GM21529 (cell line): ENCODE results near the gene PRDM5.

ENCODE experiments used
- ATAC-seq: cut with Tn5 transposase; IDR thresholded peaks from one replicate; pipeline ENCODE4 v1.9.1; 2021; ENCODE audit not compliant: unreplicated experiment

The PRDM5 gene

GRCh38 chr4:120826449-120826848, 96.1 kb downstream of the PRDM5 start:
- ATAC-seq: no peak

DNA sequence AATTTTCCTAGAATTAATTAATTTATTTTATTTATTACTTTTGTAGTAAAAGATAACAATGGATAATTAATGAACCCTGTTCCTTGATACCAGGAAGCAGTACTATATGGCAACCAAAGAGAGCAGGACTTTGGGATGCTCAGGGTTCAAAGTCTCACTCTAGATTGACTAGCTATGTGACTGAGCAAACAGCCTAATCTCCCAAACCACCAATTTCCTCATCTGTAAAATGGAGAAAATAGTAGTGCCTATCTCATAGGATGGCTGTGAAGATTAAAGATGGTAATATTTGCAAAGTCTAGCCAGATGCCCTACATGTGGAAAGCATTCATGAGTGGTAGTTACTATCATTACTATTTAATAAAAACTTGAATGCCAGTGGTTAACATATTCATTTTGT, 97.6 kb downstream of the PRDM5 start:
- ATAC-seq: no peak

DNA sequence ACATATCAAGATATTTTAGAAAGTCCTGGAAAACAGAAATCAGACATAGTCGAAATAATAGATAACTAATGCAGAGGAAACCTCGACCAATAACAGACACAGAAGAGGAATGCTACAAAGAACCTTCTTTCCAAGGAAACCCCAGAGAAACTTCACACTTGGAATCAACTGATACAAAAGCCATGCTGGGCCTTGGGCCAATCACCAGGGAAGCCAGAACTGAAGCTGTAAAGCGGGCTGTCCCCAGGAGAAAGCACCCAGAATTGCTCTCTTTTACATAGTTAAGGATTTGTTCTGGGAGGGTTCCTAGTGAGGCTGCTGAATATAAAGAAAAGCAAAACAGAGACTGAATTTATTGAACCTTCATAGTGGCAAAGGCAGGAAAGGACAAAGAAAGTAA, 100.5 kb downstream of the PRDM5 start:
- no peak for ATAC-seq

DNA sequence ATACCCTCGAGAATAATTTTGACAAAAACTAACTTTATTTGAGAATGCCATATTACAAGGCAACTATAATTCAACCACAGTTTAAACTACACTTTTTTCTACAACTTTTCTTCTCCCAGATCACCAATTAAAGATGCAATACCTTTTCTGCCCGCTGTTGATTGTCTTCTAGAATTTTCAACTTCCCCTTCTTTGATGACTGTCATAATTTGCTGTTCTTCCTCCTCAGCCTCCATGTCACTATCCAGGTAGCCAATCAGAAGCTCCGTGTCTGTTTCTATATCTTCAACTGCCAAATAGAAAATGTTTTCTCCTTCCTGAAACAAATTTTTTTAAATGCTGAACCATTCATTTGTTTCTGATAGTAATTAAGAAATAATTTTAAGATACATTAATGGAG, 101.5 kb downstream of the PRDM5 start:
- ATAC-seq: no peak

DNA sequence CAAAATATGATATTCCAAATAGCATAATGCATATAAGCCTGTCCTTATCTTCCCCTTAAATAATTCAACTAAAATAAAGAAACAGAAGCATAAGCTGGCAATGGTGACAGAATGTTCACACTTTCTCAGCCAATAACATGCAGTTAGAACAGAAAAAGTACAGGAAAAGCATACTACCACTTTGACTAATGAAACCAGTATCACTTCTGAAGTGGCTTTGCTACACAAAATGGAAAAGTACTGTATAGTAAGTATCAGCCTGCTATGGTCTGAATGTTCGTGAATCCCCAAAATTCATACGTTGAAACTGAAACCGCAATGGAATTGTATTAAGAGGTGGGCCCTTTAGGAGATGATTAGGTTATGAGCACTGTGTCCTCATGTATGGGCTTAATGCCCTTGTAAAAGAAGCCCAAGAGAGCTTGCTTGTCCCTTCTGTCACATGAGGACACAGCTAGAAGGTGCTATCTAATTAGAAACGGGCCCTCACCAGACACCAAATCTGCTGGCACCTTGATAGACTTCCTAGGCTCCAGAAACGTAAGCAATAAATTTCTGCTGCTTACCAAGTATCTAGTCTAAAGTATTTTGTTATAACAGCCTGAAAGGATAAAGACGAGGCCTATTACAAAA, 102.6 kb downstream of the PRDM5 start:
- ATAC-seq: no peak

DNA sequence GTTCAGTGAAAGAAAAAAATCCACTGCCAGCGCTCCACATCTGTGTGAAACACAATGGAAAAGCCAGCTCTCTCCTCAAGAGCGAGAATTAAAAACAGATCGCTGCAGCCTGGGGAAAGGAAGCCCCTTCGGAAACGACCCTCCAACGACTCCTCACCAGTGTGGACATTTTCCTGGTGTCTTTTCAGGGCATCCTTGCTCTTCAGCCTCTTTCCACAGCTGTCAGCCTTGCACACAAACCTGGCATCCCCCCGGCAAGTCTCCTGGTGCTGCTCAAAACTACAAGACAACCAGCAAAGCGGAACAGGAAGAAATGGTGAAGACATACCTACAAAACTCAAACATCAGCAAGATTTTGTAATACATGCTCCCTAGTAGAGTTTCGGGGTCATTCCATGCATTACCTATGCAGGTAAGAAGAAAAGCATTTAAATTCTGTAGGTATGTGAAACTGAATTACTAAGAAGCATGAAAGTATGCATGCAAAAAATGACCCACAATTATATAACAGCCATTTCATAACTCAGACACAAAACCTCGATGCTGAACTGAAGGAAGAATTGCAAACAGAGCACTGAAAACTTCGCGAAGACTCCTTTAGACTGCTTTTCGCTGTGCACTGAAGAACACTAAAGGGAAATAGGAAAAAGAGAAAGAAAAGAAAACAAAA, 106.1 kb downstream of the PRDM5 start:
- ATAC-seq: no peak

- ATAC-seq: no peak
Observed at GRCh38 chr4:120815361-120815760, 107.2 kb downstream of the PRDM5 start.

- ATAC-seq: no peak
Observed at GRCh38 chr4:120814886-120815285, 107.6 kb downstream of the PRDM5 start.

- ATAC-seq: no peak
Observed at GRCh38 chr4:120812216-120812615, 110.3 kb downstream of the PRDM5 start.

DNA sequence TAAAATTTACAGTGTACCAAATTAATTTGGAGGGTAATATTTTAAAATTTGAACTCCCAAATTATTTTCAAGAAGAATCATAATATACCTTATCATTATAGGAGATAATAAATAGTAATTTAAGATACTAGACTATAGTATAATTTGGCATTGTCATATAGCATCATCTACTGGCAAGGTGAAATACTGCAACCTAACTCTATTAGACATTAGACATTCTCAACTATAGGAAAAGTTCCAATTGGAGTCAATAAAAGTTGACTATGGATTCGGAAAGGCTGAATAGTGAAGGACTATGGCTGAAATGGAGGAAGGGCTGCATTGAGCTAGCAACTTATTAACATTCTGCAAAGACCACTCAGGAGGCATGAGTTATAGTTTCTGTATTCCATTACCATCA, 113.0 kb downstream of the PRDM5 start:
- no peak for ATAC-seq

- no peak for ATAC-seq
Observed at GRCh38 chr4:120808475-120809141, 113.9 kb downstream of the PRDM5 start.

GRCh38 chr4:120801137-120801758, 121.3 kb downstream of the PRDM5 start:
- no peak for ATAC-seq

- no peak for ATAC-seq
Observed at GRCh38 chr4:120798570-120798969, 124.0 kb downstream of the PRDM5 start.

- no peak for ATAC-seq
Observed at GRCh38 chr4:120796271-120796670, 126.3 kb downstream of the PRDM5 start.

DNA sequence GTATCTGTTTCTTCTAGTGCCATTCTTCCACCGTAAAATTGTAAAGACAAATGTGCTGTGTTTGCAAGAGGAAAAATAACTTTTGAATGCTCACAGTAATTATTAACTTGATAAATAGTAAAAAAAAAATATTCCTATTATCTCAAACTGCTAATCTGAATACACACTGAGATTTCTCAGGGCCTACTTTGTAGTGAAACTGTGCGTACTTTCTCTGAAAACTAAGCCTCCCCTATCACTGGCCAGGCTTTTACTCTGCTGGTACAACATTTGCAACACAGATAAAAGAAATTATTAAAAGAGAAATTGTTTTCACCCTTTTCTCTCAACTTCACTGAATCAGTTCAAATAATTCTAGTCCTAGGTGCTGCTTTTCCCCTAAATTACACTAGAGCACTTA, 137.3 kb downstream of the PRDM5 start:
- ATAC-seq: no peak

- ATAC-seq: no peak
Observed at GRCh38 chr4:120777459-120777858, 145.1 kb downstream of the PRDM5 start.

DNA sequence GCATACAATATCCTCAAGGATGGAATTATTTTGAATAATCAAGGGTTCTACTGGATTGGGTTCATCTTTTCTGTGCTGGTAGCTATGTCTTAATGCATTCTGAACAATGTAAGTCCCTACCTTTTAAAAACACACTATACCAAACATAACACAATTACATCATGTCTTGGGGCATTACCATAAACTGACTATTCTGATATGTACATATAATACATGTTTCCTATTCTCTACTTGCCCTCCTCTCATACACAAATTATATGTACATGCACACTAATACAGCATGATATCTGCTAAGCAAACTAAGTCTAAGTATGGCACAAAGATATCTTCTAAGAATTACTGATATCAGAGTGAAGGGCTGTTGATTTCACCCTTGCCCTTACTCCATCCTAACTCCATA, 147.1 kb downstream of the PRDM5 start:
- no peak for ATAC-seq

- ATAC-seq: no peak
Observed at GRCh38 chr4:120773641-120774040, 148.9 kb downstream of the PRDM5 start.

DNA sequence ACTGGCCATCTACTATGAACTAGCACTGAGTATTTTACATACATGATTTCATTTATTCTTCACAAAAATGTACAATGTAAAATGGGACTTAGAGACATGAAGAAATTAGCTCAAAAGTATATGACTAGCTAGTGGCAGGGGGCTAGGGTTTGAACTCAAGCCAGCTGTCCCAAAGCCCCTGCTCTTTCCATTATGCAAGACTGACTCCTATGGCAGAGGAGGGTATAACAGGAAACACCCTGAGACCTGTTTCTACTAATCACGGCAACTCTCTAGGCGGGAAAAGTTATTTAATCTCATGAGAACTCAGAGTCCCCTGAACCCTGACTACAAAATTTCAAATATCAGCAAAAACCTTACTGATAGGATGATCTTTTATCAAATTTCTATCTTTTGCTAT, 150.6 kb downstream of the PRDM5 start:
- no peak for ATAC-seq

GRCh38 chr4:120770897-120771296, 151.6 kb downstream of the PRDM5 start:
- ATAC-seq: no peak

GRCh38 chr4:120769227-120769626, 153.3 kb downstream of the PRDM5 start:
- no peak for ATAC-seq

DNA sequence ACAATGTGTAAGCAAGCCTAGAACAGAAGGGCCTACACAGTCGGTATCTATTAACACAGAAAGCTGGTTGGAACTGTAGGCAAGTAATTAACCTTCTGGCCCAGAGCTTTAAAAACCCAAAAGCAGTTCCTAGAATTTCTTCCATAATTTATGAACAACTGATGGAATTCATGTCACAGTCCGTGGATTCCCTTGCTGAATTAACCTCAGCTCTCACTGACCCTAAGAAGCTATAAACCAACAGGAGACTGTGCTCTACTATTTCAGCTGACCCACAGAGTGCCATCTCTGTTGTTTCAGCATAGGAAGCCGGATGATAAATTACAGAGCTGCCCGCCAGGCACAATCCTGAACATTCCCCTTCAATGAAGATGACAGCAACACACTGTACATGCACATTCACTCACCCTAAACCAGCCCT, 157.3 kb downstream of the PRDM5 start:
- ATAC-seq: no peak
